HepG2 (cell line): ENCODE data around the gene ECHS1. TPM values are rescaled to one million over a fixed set of nuclear protein-coding genes. Genes with fewer than 3 reads are reported as not detected.

ENCODE experiments used
- ATAC-seq: fragments of 200-7000 bp; cut with Tn5 transposase; 3 replicates; pipeline ENCODE4 v1.9.1; 2020; ENCODE audit warnings: mild to moderate bottlenecking, moderate library complexity
- BruUV-seq: library from RNA; stranded (reverse); fragments of 400-500 nt; replicated peaks from 2 replicates; lab custom pipeline; 2021; lab: Mats Ljungman, UMichigan
- CTCF ChIA-PET: fragments of 300-600 bp; formaldehyde crosslinking; extraction: SDS; loops from one replicate; lab custom pipeline; 2021; ENCODE audit warnings: low total read pairs, inconsistent platforms, low intra/inter-chr PET ratio; lab: Yijun Ruan, JAX
- POLR2A ChIA-PET: fragments of 350-600 bp; sonication (Branson Sonifier 250); formaldehyde crosslinking; loops from one replicate; lab custom pipeline; 2020; ENCODE audit warnings: antibody characterized with exemption, inconsistent platforms; lab: Yijun Ruan, JAX
- DNase-seq: peaks from one replicate; pipeline ENCODE4 v3.0.0-alpha.2; 2015; ENCODE audit warnings: low spot score
- FAIRE-seq: peaks from 3 replicates; lab custom pipeline; 2011; peaks lifted over from hg19 to GRCh38; lab: Jason Lieb, UNC
- H2AFZ ChIP-seq: one replicate; pipeline ENCODE4 v1.6.1; 2011; ENCODE audit warnings: low read length, inconsistent platforms
- H3K27ac ChIP-seq: fragments of 300-600 bp; 3 replicates; pipeline ENCODE4 v1.8.0; 2011; ENCODE audit warnings: mixed run types, mild to moderate bottlenecking, mixed read lengths, low read length, inconsistent platforms; ENCODE audit not compliant: insufficient read depth; ENCODE audit errors: extremely low read length
- H3K27me3 ChIP-seq, 2 experiments: fragments of 200-600 bp in 1 of 2; 2 replicates in 1 of 2; 3 replicates in 1 of 2; pipeline versions ENCODE4 v1.6.0 to v1.8.0; 2011; ENCODE audit warnings: low read length in 2 of 2, mild to moderate bottlenecking in 2 of 2, moderate library complexity in 2 of 2, inconsistent platforms in 1 of 2; ENCODE audit not compliant: insufficient read depth in 2 of 2, control insufficient read depth in 1 of 2
- H3K36me3 ChIP-seq, 2 experiments: fragments of 200-600 bp in 1 of 2; replicated peaks in 1 of 2; 2 replicates in 1 of 2; 3 replicates in 1 of 2; pipeline versions ENCODE4 v1.5.1 to v1.8.0; 2011; ENCODE audit warnings: low read length in 2 of 2, inconsistent platforms in 1 of 2; ENCODE audit not compliant: insufficient read depth in 2 of 2, control insufficient read depth in 1 of 2
- H3K4me1 ChIP-seq: 2 replicates; pipeline ENCODE4 v1.5.1; 2012; ENCODE audit warnings: low read length, inconsistent platforms; ENCODE audit not compliant: insufficient read depth
- H3K4me2 ChIP-seq: 2 replicates; pipeline ENCODE4 v1.6.0; 2011; ENCODE audit warnings: low read depth, low read length, inconsistent platforms
- H3K4me3 ChIP-seq, 3 experiments: fragments of 200-600 bp in 1 of 3; sonication (generic), shearing (Covaris generic) in 1 of 3; replicated peaks in 1 of 3; 2 replicates each; pipeline ENCODE4 v1.5.1; 2011 to 2016; ENCODE audit warnings: low read length in 3 of 3, inconsistent platforms in 2 of 3, low read depth in 2 of 3, mild to moderate bottlenecking in 2 of 3, control low read depth in 1 of 3, mixed read lengths in 1 of 3; ENCODE audit not compliant: insufficient read depth in 1 of 3
- H3K79me2 ChIP-seq: one replicate; pipeline ENCODE4 v1.6.1; 2011; ENCODE audit warnings: low read length, inconsistent platforms; ENCODE audit not compliant: insufficient read depth
- H3K9ac ChIP-seq: 2 replicates; pipeline ENCODE4 v1.6.0; 2011; ENCODE audit warnings: mild to moderate bottlenecking, low read depth, low read length, inconsistent platforms; ENCODE audit not compliant: insufficient read depth
- H3K9me3 ChIP-seq: 2 replicates; pipeline ENCODE4 v1.5.1; 2012; ENCODE audit warnings: mild to moderate bottlenecking, low read length
- H4K20me1 ChIP-seq: 2 replicates; pipeline ENCODE4 v1.6.0; 2011; ENCODE audit warnings: inconsistent platforms, mild to moderate bottlenecking, low read length, moderate library complexity; ENCODE audit not compliant: insufficient read depth
- AGO1 ChIP-seq: fragments of 200-400 bp; formaldehyde crosslinking; IDR thresholded peaks from 2 replicates; pipeline ENCODE4 v1.6.1; 2017; ENCODE audit warnings: mild to moderate bottlenecking, low read depth, low read length, moderate library complexity; ENCODE audit not compliant: poor library complexity, severe bottlenecking
- BCLAF1 ChIP-seq: fragments of 450-650 bp; IDR thresholded peaks from 2 replicates; pipeline ENCODE4 v1.6.1; 2017; ENCODE audit warnings: mild to moderate bottlenecking
- CBX2 ChIP-seq, 2 experiments: fragments of 200-600 bp in 1 of 2; sonication (generic); formaldehyde crosslinking in 1 of 2; IDR thresholded peaks; 2 replicates each; pipeline versions ENCODE4 v1.7.0 to v1.8.1; 2018 to 2022; ENCODE audit warnings: low read depth in 2 of 2, low read length in 1 of 2, mild to moderate bottlenecking in 1 of 2, missing genetic modification reagents in 1 of 2
- CENPBD1 ChIP-seq: sonication (generic); formaldehyde crosslinking; IDR thresholded peaks from 2 replicates; pipeline ENCODE4 v1.8.0; 2022; ENCODE audit warnings: missing genetic modification reagents, low read depth, mild to moderate bottlenecking, borderline replicate concordance
- E2F2 ChIP-seq: sonication (generic); formaldehyde crosslinking; IDR thresholded peaks from 2 replicates; pipeline ENCODE4 v1.4.0; 2020; ENCODE audit warnings: missing genetic modification reagents, borderline replicate concordance
- MBNL3 ChIP-seq: fragments of 250-450 bp; sonication (Bioruptor Pico); conservative IDR thresholded peaks from 2 replicates; pipeline ENCODE4 v1.8.0; 2022; ENCODE audit warnings: mild to moderate bottlenecking, inconsistent platforms
- MED13 ChIP-seq: sonication (generic); formaldehyde crosslinking; IDR thresholded peaks from 2 replicates; pipeline ENCODE4 v1.5.0; 2020; ENCODE audit warnings: missing genetic modification reagents
- NKX3-1 ChIP-seq: sonication (generic); formaldehyde crosslinking; IDR thresholded peaks from 2 replicates; pipeline ENCODE4 v1.5.0; 2020; ENCODE audit warnings: missing genetic modification reagents
- PTBP1 ChIP-seq: fragments of 200-400 bp; formaldehyde crosslinking; IDR thresholded peaks from 2 replicates; pipeline ENCODE4 v1.6.1; 2018; ENCODE audit warnings: low read length, low read depth; ENCODE audit not compliant: poor library complexity, severe bottlenecking
- RERE ChIP-seq: IDR thresholded peaks from 2 replicates; pipeline ENCODE4 v1.6.1; 2016; ENCODE audit warnings: low read depth, missing genetic modification reagents, missing compliant biosample characterization
- ZBTB8A ChIP-seq: sonication (generic); formaldehyde crosslinking; IDR thresholded peaks from 2 replicates; pipeline ENCODE4 v1.4.0; 2020; ENCODE audit warnings: mild to moderate bottlenecking, low read depth, missing genetic modification reagents, borderline replicate concordance
- ZMYM4 ChIP-seq: sonication (generic); formaldehyde crosslinking; IDR thresholded peaks from 2 replicates; pipeline ENCODE4 v1.8.1; 2023; ENCODE audit warnings: mild to moderate bottlenecking, missing genetic modification reagents
- ZNF543 ChIP-seq: sonication (generic); formaldehyde crosslinking; IDR thresholded peaks from 2 replicates; pipeline ENCODE4 v1.4.0; 2020; ENCODE audit warnings: mild to moderate bottlenecking, missing genetic modification reagents
- ZNF775 ChIP-seq: sonication (generic); formaldehyde crosslinking; IDR thresholded peaks from 2 replicates; pipeline ENCODE4 v1.4.0; 2020; ENCODE audit warnings: missing genetic modification reagents, mild to moderate bottlenecking, moderate library complexity, borderline replicate concordance
- WGBS: methylation state at CpG from one replicate; pipeline ENCODE4 v1.1.6; 2017; ENCODE audit warnings: low lambda C conversion rate; 5-methylcytosine and 5-hydroxymethylcytosine counted together
- in situ Hi-C: cut with HindIII; loops from 2 replicates; pipeline ENCODE4 v1.10.0; 2017; ENCODE audit warnings: low pct_unique_long_range_greater_than_20kb; ENCODE audit not compliant: extremely low pct_ligation_motif_present
- intact Hi-C: fragments of 100-400 bp; cut with micrococcal nuclease; formaldehyde crosslinking; loops from one replicate; pipeline ENCODE4 v1.10.0; 2022; ENCODE audit not compliant: unreplicated experiment
- polyA plus RNA-seq, 8 experiments: library from polyadenylated mRNA; depleted of rRNA in 3 of 8; stranded (reverse) in 7 of 8; unstranded in 1 of 8; fragments of >200 nt; fragmentation: Illumina TruSeq in 4 of 8; extraction: Trizol in 4 of 8; gene quantifications; 2 replicates each; pipeline versions ENCODE4 v1.2.1 to v1.2.3, GENCODE V29; 2011 to 2016; ENCODE audit warnings: low read depth in 4 of 8, missing spikeins in 1 of 8, mixed read lengths in 1 of 8; ENCODE audit not compliant: insufficient read depth in 1 of 8
- total RNA-seq, 5 experiments: library from RNA; depleted of rRNA; stranded (reverse); fragments of >200 nt; fragmentation: Illumina TruSeq; extraction: Trizol; gene quantifications; 2 replicates each; pipeline ENCODE4 v1.2.3, GENCODE V29; 2016; ENCODE audit warnings: low read depth in 1 of 5

Gene ECHS1
- total and polyA plus RNA-seq, 2 of the 13 experiments (the other 11 are each of a cell fraction or from before 2014, with no cell fraction given), result 32.7 to 195 TPM

GRCh38 chr10:133403359-133403758 lies 30.2 kb upstream of the ECHS1 start:
- no TSS peak for BruUV-seq
- intact Hi-C loops (no loop called here), in situ Hi-C loops (no loop called here)
- TF ChIP-seq ZNF543 (CRISPR knock-in tag) (no peak), CBX2 (IDR thresholded peaks at IDR 0.05; ENCODE audit: low read depth, low read length) (no peak), CBX2 (CRISPR knock-in tag; IDR thresholded peaks at IDR 0.05; ENCODE audit: low read depth) (no peak), AGO1 (no peak), BCLAF1 (no peak), NKX3-1 (no peak), MBNL3 (CRISPR knock-in tag) (no peak), RERE (CRISPR knock-in tag) (no peak), CENPBD1 (CRISPR knock-in tag) (no peak), E2F2 (CRISPR knock-in tag) (no peak), ZBTB8A (CRISPR knock-in tag) (no peak), MED13 (CRISPR knock-in tag) (no peak), ZNF775 (no peak), PTBP1 (no peak), ZMYM4 (CRISPR knock-in tag) (no peak)
- Histone ChIP-seq H3K4me1 (no peaks in the 10 kb centered on the region), H3K9me3 (no peaks in the 10 kb centered on the region), H3K27me3 (no peaks in the 10 kb centered on the region), H3K4me2 (no peak overlapping the region), H3K79me2 (peaks cover 21% of the 10 kb centered on the region), H3K9ac (no peak overlapping the region), H2AFZ (no peak overlapping the region), H4K20me1 (no peaks in the 10 kb centered on the region), H3K27ac (no peak overlapping the region), H3K36me3 (peaks cover 11 to 52% of the 10 kb centered on the region in 2 experiments; a peak in 4 of 5 replicates), H3K4me3 (no peak overlapping the region)
- FAIRE-seq (no peak), ATAC-seq (no peak), DNase-seq (no peak)
- ChIA-PET CTCF (no interaction called here), POLR2A (no interaction called here)
- WGBS, result 90% methylated on average over 16 of the region's 16 CpGs
